H9 (cell line): Measurements from ENCODE around the gene OR6Q1. TPM values are rescaled to one million over a fixed set of nuclear protein-coding genes. Genes with fewer than 3 reads are reported as not detected.

Source experiments
- DNase-seq: peaks from one replicate; pipeline ENCODE4 v3.0.0-alpha.2; 2017
- H2AFZ ChIP-seq: one replicate; pipeline ENCODE4 v1.6.1; 2013; ENCODE audit warnings: mild to moderate bottlenecking, low read length, control low read depth, moderate library complexity
- H2AK5ac ChIP-seq: 2 replicates; pipeline ENCODE4 v1.6.1; 2013; ENCODE audit warnings: low read length, control low read depth, mixed read lengths; ENCODE audit not compliant: insufficient read length
- H2BK120ac ChIP-seq: one replicate; pipeline ENCODE4 v1.6.1; 2013; ENCODE audit warnings: low read depth, mild to moderate bottlenecking, low read length, control low read depth, inconsistent platforms; ENCODE audit not compliant: poor library complexity, severe bottlenecking
- H2BK12ac ChIP-seq: 2 replicates; pipeline ENCODE4 v1.6.1; 2013; ENCODE audit warnings: low read length, control low read depth, mixed read lengths, low read depth; ENCODE audit not compliant: insufficient read length
- H2BK15ac ChIP-seq: 2 replicates; pipeline ENCODE4 v1.6.1; 2013; ENCODE audit warnings: low read depth, low read length, control low read depth
- H2BK20ac ChIP-seq: one replicate; pipeline ENCODE4 v1.6.1; 2013; ENCODE audit warnings: low read depth, mild to moderate bottlenecking, low read length, control low read depth, inconsistent platforms; ENCODE audit not compliant: poor library complexity, severe bottlenecking
- H2BK5ac ChIP-seq: 2 replicates; pipeline ENCODE4 v1.6.1; 2013; ENCODE audit warnings: low read length, control low read depth, mixed read lengths; ENCODE audit not compliant: insufficient read length
- H3K14ac ChIP-seq: 2 replicates; pipeline ENCODE4 v1.6.1; 2013; ENCODE audit warnings: low read length, control low read depth; ENCODE audit not compliant: insufficient read depth
- H3K18ac ChIP-seq: 2 replicates; pipeline ENCODE4 v1.6.1; 2013; ENCODE audit warnings: low read depth, mild to moderate bottlenecking, mixed read lengths, low read length, control low read depth; ENCODE audit not compliant: insufficient read length
- H3K23ac ChIP-seq: 2 replicates; pipeline ENCODE4 v1.6.1; 2013; ENCODE audit warnings: low read length, control low read depth, mixed read lengths, low read depth; ENCODE audit not compliant: insufficient read length
- H3K23me2 ChIP-seq: 2 replicates; pipeline ENCODE4 v1.6.1; 2013; ENCODE audit warnings: low read depth, mild to moderate bottlenecking, mixed read lengths, low read length, control low read depth; ENCODE audit not compliant: insufficient read length, poor library complexity, severe bottlenecking
- H3K27ac ChIP-seq: 2 replicates; pipeline ENCODE4 v1.5.1; 2013; ENCODE audit warnings: low read length, control low read depth, mixed read lengths, low read depth; ENCODE audit not compliant: insufficient read length
- H3K27me3 ChIP-seq: 2 replicates; pipeline ENCODE4 v1.6.1; 2013; ENCODE audit warnings: low read length, control low read depth, inconsistent platforms; ENCODE audit not compliant: insufficient read depth
- H3K4ac ChIP-seq: 2 replicates; pipeline ENCODE4 v1.6.1; 2013; ENCODE audit warnings: low read depth, mild to moderate bottlenecking, control low read depth, inconsistent platforms, low read length, moderate library complexity
- H3K4me1 ChIP-seq: 2 replicates; pipeline ENCODE4 v1.6.1; 2013; ENCODE audit warnings: low read length, control low read depth, inconsistent platforms; ENCODE audit not compliant: insufficient read depth
- H3K4me2 ChIP-seq: 2 replicates; pipeline ENCODE4 v1.6.1; 2013; ENCODE audit warnings: low read length, control low read depth, mixed read lengths; ENCODE audit not compliant: insufficient read length, insufficient read depth
- H3K56ac ChIP-seq: 2 replicates; pipeline ENCODE4 v1.6.1; 2013; ENCODE audit warnings: low read depth, mild to moderate bottlenecking, mixed read lengths, low read length, control low read depth; ENCODE audit not compliant: insufficient read length
- H3K79me1 ChIP-seq: 2 replicates; pipeline ENCODE4 v1.6.1; 2013; ENCODE audit warnings: low read depth, mild to moderate bottlenecking, moderate library complexity, low read length, control low read depth, inconsistent platforms; ENCODE audit not compliant: insufficient read depth, poor library complexity, severe bottlenecking
- H3K79me2 ChIP-seq: 2 replicates; pipeline ENCODE4 v1.6.1; 2013; ENCODE audit warnings: low read length, control low read depth, inconsistent platforms; ENCODE audit not compliant: insufficient read depth
- H3K9ac ChIP-seq: 2 replicates; pipeline ENCODE4 v1.6.1; 2013; ENCODE audit warnings: low read length, control low read depth, mixed read lengths; ENCODE audit not compliant: insufficient read length; ENCODE audit errors: extremely low read depth
- H3K9me3 ChIP-seq: one replicate; pipeline ENCODE4 v1.6.1; 2013; ENCODE audit warnings: low read depth, low read length, inconsistent platforms; ENCODE audit not compliant: control insufficient read depth
- H3T11ph ChIP-seq: one replicate; pipeline ENCODE4 v1.6.1; 2013; ENCODE audit warnings: mild to moderate bottlenecking, low read length, control low read depth, inconsistent platforms
- H4K20me1 ChIP-seq: one replicate; pipeline ENCODE4 v1.6.1; 2013; ENCODE audit not compliant: control insufficient read depth, insufficient read length, insufficient read depth
- H4K5ac ChIP-seq: 2 replicates; pipeline ENCODE4 v1.6.1; 2013; ENCODE audit warnings: low read depth, mild to moderate bottlenecking, mixed read lengths, low read length, control low read depth; ENCODE audit not compliant: insufficient read length
- H4K8ac ChIP-seq: replicated peaks from 2 replicates; pipeline ENCODE4 v1.6.1; 2013; ENCODE audit warnings: low read length, control low read depth, mixed read lengths, low read depth; ENCODE audit not compliant: insufficient read length
- H4K91ac ChIP-seq: 2 replicates; pipeline ENCODE4 v1.6.1; 2013; ENCODE audit warnings: low read depth, mild to moderate bottlenecking, moderate library complexity, mixed read lengths, low read length, control low read depth; ENCODE audit not compliant: insufficient read length
- H3K27ac Mint-ChIP-seq, 3 experiments: 2 replicates in 2 of 3; 3 replicates in 1 of 3; pipeline ENCODE4 v1.8.0; 2020 to 2021; ENCODE audit warnings: mixed read lengths in 3 of 3, mild to moderate bottlenecking in 1 of 3, moderate library complexity in 1 of 3
- H3K27me3 Mint-ChIP-seq: 2 replicates; pipeline ENCODE4 v1.8.0; 2021; ENCODE audit warnings: low read depth, mild to moderate bottlenecking, moderate library complexity, mixed read lengths
- H3K36me3 Mint-ChIP-seq, 3 experiments: 2 replicates in 2 of 3; 3 replicates in 1 of 3; pipeline ENCODE4 v1.8.0; 2020 to 2021; ENCODE audit warnings: low read depth in 3 of 3, mixed read lengths in 3 of 3; ENCODE audit not compliant: insufficient read depth in 1 of 3
- H3K4me1 Mint-ChIP-seq, 2 experiments: 2 replicates each; pipeline ENCODE4 v1.8.0; 2020; ENCODE audit warnings: mixed read lengths in 2 of 2
- H3K4me3 Mint-ChIP-seq, 2 experiments: 2 replicates in 1 of 2; 3 replicates in 1 of 2; pipeline ENCODE4 v1.8.0; 2020 to 2021; ENCODE audit warnings: mild to moderate bottlenecking in 2 of 2, mixed read lengths in 2 of 2, moderate library complexity in 1 of 2
- H3K9me3 Mint-ChIP-seq, 2 experiments: 2 replicates in 1 of 2; 3 replicates in 1 of 2; pipeline ENCODE4 v1.8.0; 2020; ENCODE audit warnings: mild to moderate bottlenecking in 2 of 2, mixed read lengths in 2 of 2, moderate library complexity in 1 of 2
- CTCF ChIP-seq: fragments of 200-600 bp; sonication (generic); conservative IDR thresholded peaks from 3 replicates; pipeline ENCODE4 v1.8.0; 2021; ENCODE audit warnings: antibody characterized with exemption, mild to moderate bottlenecking
- WGBS: extraction: QIAGEN DNeasy Blood & Tissue Kit; methylation state at CpG from one replicate; pipeline ENCODE4 v1.1.7; 2013; ENCODE audit warnings: missing lambda C conversion rate, low lambda C conversion rate, mixed read lengths; ENCODE audit not compliant: insufficient read length; ENCODE audit errors: extremely low coverage; 5-methylcytosine and 5-hydroxymethylcytosine counted together
- total RNA-seq: library from RNA; stranded (reverse); gene quantifications from 2 replicates; pipeline ENCODE4 v1.2.1, GENCODE V29; 2021

The OR6Q1 gene
- total RNA-seq, 1 experiment from 2014 or later = not detected

- H3K27ac ChIP-seq = no peak overlapping the region
Measured at GRCh38 chr11:58004664-58005063, 26.1 kb upstream of the OR6Q1 start.

More at GRCh38 chr11:58004664-58005063, 26.1 kb upstream of the OR6Q1 start:
- Histone ChIP-seq H3K79me2 (no peaks in the 10 kb centered on the region), H4K20me1 (no peaks in the 10 kb centered on the region), H2AK5ac (no peak overlapping the region), H4K8ac (no peak overlapping the region), H3K27me3 (no peaks in the 10 kb centered on the region), H4K5ac (no peak overlapping the region), H3K18ac (no peak overlapping the region), H3K4me1 (no peaks in the 10 kb centered on the region; the same call in 1 of the 2 replicates), H3K9me3 (no peaks in the 10 kb centered on the region), H3K14ac (no peak overlapping the region), H3K56ac (no peak overlapping the region), H2BK120ac (no peak overlapping the region), H2AFZ (no peak overlapping the region), H3K9ac (no peak overlapping the region), H2BK12ac (no peak overlapping the region), H3T11ph (no peak overlapping the region), H2BK15ac (no peak overlapping the region), H3K23ac (no peak overlapping the region), H4K91ac (no peak overlapping the region), H2BK20ac (no peak overlapping the region), H2BK5ac (no peak overlapping the region), H3K4ac (no peak overlapping the region), H3K79me1 (no peaks in the 10 kb centered on the region), H3K4me2 (no peak overlapping the region), H3K23me2 (no peaks in the 10 kb centered on the region)
- H3K9me3 Mint-ChIP-seq = peaks cover 9 to 13% of the 10 kb centered on the region in 2 experiments
- peaks cover 0 to 12% (median 5%) of the 10 kb centered on the region in 3 experiments; a peak in 4 of 7 replicates for H3K36me3 Mint-ChIP-seq
- no peak for DNase-seq
- no peak overlapping the region; a peak in 1 of 5 replicates for H3K4me3 Mint-ChIP-seq
- no peaks in the 10 kb centered on the region; the same call in 1 of the 2 replicates for H3K27me3 Mint-ChIP-seq
- TF ChIP-seq CTCF = no peak
- peak overlapping the region in 1 of 3 experiments; percentile 1; a peak in 2 of 7 replicates for H3K27ac Mint-ChIP-seq
- no CpG with 5 or more reads among the region's 6 CpGs for WGBS
- peaks cover 4 to 10% of the 10 kb centered on the region in 2 experiments for H3K4me1 Mint-ChIP-seq
